Measurements from ENCODE around the gene STX8. TPM values are rescaled to one million over a fixed set of nuclear protein-coding genes. Genes with fewer than 3 reads are reported as not detected.

Gene STX8
- total RNA-seq, 1 experiment from 2014 or later = 49.0 TPM

GRCh38 chr17:9408868-9409829 lies 166.5 kb downstream of the STX8 start:
- Mint-ChIP-seq H3K27me3 (ENCODE audit: insufficient read depth, unreplicated experiment) (no peaks in the 10 kb centered on the region), H3K27ac (ENCODE audit: low read depth, unreplicated experiment) (no peak overlapping the region), H3K4me1 (ENCODE audit: insufficient read depth, unreplicated experiment) (peaks cover 10% of the 10 kb centered on the region), H3K4me3 (ENCODE audit: unreplicated experiment) (no peak overlapping the region), H3K9me3 (ENCODE audit: unreplicated experiment) (no peaks in the 10 kb centered on the region), H3K36me3 (ENCODE audit: insufficient read depth, unreplicated experiment) (no peaks in the 10 kb centered on the region)
- peak; percentile 5 for DNase-seq (ENCODE audit: unreplicated experiment)
- ChIA-PET POLR2A (no interaction called here), CTCF (interaction anchor here (0.6 kb wide), 2 partner anchors 213 to 1091 kb away, joined by 3 read pairs; no protein-coding TSS in a partner anchor)
- no peak for TF ChIP-seq CTCF (IDR thresholded peaks at IDR 0.05; ENCODE audit: unreplicated experiment)
- intact Hi-C loops (cut with micrococcal nuclease) = no loop called here
- no TSS peak for BruUV-seq (replicated peaks)

- intact Hi-C loops (cut with micrococcal nuclease) = no loop called here
- peaks cover 10% of the 10 kb centered on the region for H3K4me1 Mint-ChIP-seq (ENCODE audit: insufficient read depth, unreplicated experiment)
Observed at GRCh38 chr17:9408381-9408780, 167.2 kb downstream of the STX8 start.

DNA sequence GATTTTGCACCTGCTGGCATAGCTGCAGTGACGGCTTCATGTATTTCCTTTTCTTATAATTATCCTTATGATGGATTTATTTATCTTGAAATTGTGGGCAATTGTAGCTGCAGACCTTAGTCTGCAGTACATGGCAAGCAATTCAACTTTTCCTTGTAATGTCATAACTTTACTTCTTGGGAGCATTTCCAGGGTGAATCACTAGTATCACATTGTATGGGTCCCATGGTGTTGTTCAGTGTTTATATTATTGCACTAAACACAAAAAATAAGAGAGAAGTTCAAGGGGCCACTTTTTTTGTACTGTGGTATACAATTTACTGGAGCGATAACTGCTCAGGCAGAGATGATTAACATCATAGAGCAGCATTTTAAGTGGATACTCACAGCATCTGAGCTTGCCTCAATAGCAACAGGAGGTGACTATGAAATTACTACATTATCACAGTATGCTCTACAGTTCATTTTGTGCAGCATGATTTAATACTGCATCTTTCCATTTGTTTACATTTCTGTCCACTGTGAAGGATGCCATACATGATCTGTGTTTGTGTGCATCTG lies 169.5 kb downstream of the STX8 start:
- BruUV-seq (replicated peaks) = no TSS peak
- POLR2A ChIA-PET = no interaction called here
- no peak for TF ChIP-seq CTCF (IDR thresholded peaks at IDR 0.05; ENCODE audit: unreplicated experiment)
- no peak overlapping the region for H3K27ac Mint-ChIP-seq (ENCODE audit: low read depth, unreplicated experiment)
- H3K27me3 Mint-ChIP-seq (ENCODE audit: insufficient read depth, unreplicated experiment) = no peaks in the 10 kb centered on the region
- DNase-seq (ENCODE audit: unreplicated experiment) = no peak
- CTCF ChIA-PET = interaction anchor here (0.5 kb wide), 1 partner anchor 364 kb away, joined by 3 read pairs; no protein-coding TSS in a partner anchor
- peaks cover 16% of the 10 kb centered on the region for H3K4me1 Mint-ChIP-seq (ENCODE audit: insufficient read depth, unreplicated experiment)
- no peaks in the 10 kb centered on the region for H3K36me3 Mint-ChIP-seq (ENCODE audit: insufficient read depth, unreplicated experiment)
- no peak overlapping the region for H3K4me3 Mint-ChIP-seq (ENCODE audit: unreplicated experiment)
- intact Hi-C loops (cut with micrococcal nuclease) = no loop called here
- no peaks in the 10 kb centered on the region for H3K9me3 Mint-ChIP-seq (ENCODE audit: unreplicated experiment)

More at GRCh38 chr17:9408381-9408780, 167.2 kb downstream of the STX8 start:
- no peak for TF ChIP-seq CTCF (IDR thresholded peaks at IDR 0.05; ENCODE audit: unreplicated experiment)
- ChIA-PET POLR2A (no interaction called here), CTCF (no interaction called here)
- H3K27ac Mint-ChIP-seq (ENCODE audit: low read depth, unreplicated experiment) = no peak overlapping the region
- H3K4me3 Mint-ChIP-seq (ENCODE audit: unreplicated experiment) = no peak overlapping the region
- H3K27me3 Mint-ChIP-seq (ENCODE audit: insufficient read depth, unreplicated experiment) = no peaks in the 10 kb centered on the region
- BruUV-seq (replicated peaks) = no TSS peak
- peak; percentile 11 for DNase-seq (ENCODE audit: unreplicated experiment)
- H3K36me3 Mint-ChIP-seq (ENCODE audit: insufficient read depth, unreplicated experiment) = no peaks in the 10 kb centered on the region
- no peaks in the 10 kb centered on the region for H3K9me3 Mint-ChIP-seq (ENCODE audit: unreplicated experiment)

DNA sequence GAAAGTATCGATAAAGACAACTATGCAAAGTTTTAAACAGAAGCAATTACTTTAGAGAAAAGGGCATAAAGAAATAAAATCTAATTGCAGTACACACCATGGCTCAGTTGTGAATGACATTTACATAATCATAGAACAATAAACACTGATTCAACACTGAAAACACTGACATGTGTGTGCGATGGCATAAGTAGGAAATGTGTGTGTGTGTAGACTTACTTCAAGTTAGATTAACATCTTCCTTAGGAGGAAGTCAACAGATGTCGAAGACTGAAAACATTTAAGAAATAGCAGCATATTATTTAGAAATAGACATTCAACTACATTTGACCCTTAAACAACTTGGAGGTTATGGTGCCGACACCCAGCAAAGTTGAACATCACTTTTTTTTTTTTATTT lies 172.4 kb downstream of the STX8 start:
- CTCF ChIA-PET = interaction anchor here (0.6 kb wide), 1 partner anchor 26 kb away, joined by 3 read pairs; no protein-coding TSS in a partner anchor
- Mint-ChIP-seq H3K4me1 (ENCODE audit: insufficient read depth, unreplicated experiment) (peaks cover 9% of the 10 kb centered on the region), H3K9me3 (ENCODE audit: unreplicated experiment) (no peaks in the 10 kb centered on the region), H3K4me3 (ENCODE audit: unreplicated experiment) (no peak overlapping the region), H3K27ac (ENCODE audit: low read depth, unreplicated experiment) (no peak overlapping the region), H3K36me3 (ENCODE audit: insufficient read depth, unreplicated experiment) (no peaks in the 10 kb centered on the region), H3K27me3 (ENCODE audit: insufficient read depth, unreplicated experiment) (no peaks in the 10 kb centered on the region)
- DNase-seq (ENCODE audit: unreplicated experiment) = no peak
- POLR2A ChIA-PET = no interaction called here
- no peak for TF ChIP-seq CTCF (IDR thresholded peaks at IDR 0.05; ENCODE audit: unreplicated experiment)
- no TSS peak for BruUV-seq (replicated peaks)
- intact Hi-C loops (cut with micrococcal nuclease) = no loop called here

Data from MCF 10A (cell line).